Stromal cell of bone marrow (primary cell): ENCODE data around the gene FRMD3.

Source experiments
- DNase-seq: peaks from one replicate; pipeline ENCODE4 v3.0.0-alpha.2; 2012; ENCODE audit warnings: low read depth

Gene FRMD3

GRCh38 chr9:83234541-83234940 is 303.7 kb downstream of the FRMD3 start:
- no peak for DNase-seq

DNA sequence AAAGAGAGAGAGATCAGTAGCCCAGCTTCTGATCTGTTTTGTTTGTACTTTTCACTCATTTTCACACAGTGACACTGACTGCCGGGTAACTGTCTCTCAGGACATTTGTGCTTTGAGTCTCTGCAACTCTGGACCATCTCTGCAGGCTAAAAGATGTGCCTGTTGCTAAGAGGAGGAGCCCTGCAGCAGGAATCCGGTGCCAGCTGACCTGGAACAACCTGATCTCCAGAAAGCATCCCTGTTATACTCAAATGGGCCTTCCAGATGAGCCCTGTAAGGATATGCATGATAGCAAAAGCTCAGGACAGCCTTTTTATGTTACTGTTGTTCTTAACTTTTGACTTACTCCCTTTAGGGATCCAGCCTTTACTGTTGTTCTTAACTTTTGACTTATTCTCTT is 304.6 kb downstream of the FRMD3 start:
- DNase-seq, result no peak

DNA sequence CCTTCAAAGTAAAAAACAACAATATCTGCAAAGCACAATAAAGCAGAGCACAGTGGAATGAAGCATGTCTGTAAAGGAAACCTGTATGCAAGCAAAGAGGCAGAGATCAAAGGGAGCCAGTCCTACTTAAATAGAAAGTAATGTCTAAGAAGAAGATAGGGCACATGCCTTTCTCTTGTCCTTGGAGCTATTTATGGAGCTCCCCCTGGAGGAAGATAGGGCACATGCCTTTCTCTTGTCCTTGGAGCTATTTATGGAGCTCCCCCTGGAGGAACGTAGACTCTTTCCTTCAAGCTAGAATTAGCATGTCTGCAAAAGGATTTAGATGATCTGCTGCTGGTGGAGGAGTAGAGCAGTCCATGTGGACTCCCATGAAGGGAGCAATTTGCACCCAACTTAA is 307.2 kb downstream of the FRMD3 start:
- no peak for DNase-seq

- peak; percentile 74 for DNase-seq
Measured at GRCh38 chr9:83220730-83221129, 317.5 kb downstream of the FRMD3 start.

DNA sequence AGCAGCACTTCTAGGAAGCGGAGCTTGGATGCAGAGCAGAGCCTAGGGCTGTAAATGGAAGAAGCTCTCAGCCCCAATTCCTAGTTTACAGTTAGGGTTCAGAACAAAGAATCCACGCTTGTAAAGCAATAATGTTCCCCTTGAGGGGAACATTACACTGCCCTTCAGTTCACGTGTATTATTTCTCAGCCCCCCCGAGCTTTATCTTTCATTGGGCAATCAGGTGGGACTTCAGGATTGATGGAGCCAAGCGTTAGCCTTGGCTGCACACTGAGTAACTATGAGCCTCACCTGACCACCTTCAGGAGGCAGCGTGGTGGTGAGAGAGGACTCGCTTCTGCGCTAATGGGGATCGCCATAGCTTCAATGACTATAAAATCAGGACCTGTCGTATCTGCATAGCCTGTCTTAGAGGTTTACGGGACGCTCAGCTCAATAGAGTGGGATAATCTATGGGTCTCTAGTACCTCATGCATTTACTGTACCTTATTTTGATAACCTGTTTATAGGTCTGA is 318.2 kb downstream of the FRMD3 start:
- DNase-seq, result no peak

DNA sequence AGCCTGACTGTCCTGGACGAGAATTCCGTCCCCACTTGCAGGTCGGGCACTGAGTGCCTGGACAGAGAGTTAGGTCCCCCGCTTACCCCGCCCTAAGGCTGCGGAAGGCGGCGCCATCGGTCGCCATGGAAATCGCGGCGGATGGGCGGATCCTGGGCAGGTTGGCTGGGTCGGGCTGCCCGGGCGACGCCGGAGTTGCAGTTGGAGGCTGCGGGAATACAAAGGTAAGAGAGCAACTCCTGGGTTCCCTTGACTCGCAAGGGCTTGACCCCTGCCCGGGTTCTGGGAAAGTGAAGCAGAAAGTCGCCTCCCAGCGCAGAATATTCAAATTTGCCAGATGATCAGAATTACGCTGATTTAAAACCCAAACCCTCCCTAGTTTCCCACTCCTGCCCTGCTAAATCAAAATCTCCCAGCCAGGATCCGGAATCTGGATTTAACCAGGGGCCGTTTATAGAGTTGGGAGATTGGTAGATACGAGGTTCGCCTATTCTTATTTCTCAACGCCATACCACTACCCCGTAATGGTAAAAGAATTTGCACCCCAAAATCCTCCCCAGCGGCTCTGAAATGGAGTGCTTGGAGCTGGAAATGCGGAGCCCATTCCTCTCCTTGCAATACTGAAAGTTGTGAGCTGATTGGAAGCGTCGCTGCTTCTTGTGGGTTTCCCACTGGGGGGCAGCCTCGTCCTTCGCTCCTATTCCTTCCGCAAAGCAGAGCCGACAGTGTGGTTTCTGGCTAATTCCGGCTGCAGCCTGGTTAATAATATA is 318.9 kb downstream of the FRMD3 start:
- peak; percentile 67 for DNase-seq

DNA sequence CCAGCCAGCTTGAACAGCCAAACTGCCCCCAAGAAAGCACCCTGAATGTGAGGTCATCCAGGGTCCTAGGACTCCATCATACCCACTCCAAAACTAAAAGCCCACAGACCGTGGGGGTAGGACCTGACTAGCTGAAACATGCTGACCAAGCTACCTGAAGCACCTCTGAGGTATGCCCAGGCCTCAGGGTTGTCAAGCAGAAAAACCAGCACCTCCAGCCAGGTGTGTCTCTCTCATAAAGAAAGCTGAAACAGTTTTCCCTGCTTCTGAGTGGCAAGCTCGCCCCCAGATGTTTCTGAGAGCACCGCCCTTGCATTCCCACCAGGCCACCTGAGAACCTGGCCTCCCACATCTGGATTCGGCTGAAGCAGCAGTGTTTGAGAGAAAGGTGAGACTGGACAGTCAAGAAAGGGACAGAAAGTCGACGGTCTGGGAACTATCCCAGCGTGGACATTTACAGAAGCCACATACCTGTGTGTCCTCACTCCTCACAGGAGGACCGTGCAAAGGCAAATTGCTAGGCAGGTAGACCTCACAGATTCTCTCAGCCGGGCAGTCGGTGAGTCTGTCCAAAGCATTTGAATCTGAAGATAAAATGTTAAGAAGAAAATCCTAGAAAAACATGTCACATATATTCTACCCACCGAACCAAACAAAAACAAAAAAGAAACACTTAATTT is 319.6 kb downstream of the FRMD3 start:
- DNase-seq, result no peak

GRCh38 chr9:83209188-83209731 is 328.9 kb downstream of the FRMD3 start:
- no peak for DNase-seq

GRCh38 chr9:83208065-83208850 is 329.9 kb downstream of the FRMD3 start:
- DNase-seq, result no peak

DNA sequence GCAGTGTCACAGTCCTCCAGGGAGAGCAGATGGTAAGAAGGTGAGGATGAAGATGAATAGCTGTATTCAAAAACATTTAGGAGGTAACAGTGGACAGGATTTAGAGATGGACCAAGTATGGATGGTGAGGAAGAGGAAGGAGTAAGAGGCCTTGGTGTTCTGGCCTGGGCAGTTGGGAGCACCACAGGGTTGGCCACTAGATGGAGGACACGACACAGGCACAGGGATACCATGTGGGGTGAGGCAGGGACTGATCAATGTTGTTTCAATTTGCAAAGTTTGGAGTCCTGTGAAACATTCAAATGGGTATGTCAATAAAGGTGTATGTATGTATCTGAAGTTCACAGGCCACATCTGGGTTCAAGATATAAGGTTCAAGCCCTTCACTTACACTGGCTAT is 334.2 kb downstream of the FRMD3 start:
- DNase-seq, result no peak

GRCh38 chr9:83200531-83200930 is 337.7 kb downstream of the FRMD3 start:
- no peak for DNase-seq

GRCh38 chr9:83199832-83200231 is 338.4 kb downstream of the FRMD3 start:
- DNase-seq, result no peak

DNA sequence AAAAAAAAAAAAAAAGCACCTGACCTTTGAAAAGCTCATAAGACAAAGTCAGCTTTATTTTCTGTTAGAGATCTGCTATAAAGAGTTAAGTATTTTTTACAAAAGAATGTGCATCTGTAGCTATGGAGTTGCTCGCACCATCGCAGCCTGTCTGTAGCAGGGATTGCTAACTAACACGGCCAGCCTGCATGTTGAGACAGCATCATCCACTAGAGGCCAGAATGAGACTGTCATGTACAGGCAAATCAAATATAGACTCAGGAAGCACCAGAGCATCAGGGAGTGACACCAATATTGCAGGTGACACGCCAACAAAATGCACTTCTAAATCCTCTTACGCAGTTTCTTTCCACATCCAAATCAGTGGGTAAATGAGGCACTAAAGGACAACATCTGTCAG is 339.0 kb downstream of the FRMD3 start:
- DNase-seq, result peak; percentile 26

- DNase-seq, result no peak
Measured at GRCh38 chr9:83198371-83198770, 339.8 kb downstream of the FRMD3 start.

DNA sequence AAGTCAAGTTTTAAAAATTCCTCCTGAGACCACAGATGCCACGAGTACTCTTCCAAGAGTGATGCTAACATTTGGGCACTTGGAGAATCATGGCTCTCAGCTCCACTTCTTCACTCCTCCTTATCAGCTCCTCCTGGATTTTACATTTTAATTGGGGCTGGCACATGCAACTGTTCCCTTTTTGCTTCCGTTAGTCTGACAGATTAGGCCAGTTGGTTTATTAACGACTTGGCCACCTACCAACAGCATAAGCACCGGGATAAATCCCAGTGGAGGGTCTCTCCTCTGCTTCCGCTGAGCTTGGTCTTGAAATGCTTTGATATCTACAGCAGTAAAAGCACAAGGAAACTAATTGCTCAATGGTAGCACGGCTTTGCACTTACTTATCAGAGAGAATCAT is 340.6 kb downstream of the FRMD3 start:
- DNase-seq, result no peak

DNA sequence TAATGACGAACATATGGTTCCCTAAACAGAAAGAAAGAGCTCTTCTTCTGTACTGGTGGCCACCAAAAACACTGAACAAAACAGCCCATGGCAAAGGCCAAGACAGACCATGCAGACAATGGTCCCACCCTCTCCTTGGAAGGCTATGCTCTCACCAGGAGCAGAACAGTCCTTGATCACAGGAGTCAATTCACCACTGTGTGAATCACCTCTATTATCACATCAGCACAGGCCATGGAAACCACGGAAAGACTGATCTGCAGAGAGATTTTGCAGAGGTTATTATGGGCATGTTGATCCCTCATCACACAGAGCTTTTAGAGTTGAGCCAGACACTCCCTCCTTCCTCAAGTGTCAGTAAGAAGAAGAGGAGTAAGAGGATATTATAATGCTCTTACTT is 341.3 kb downstream of the FRMD3 start:
- no peak for DNase-seq
